ENCODE data around the gene TBC1D20.

The TBC1D20 gene

GRCh38 chr20:437787-438486 is 24.4 kb downstream of the TBC1D20 start:
- TF ChIP-seq CTCF (conservative IDR thresholded peaks at IDR 0.05; ENCODE audit: low read depth, low read length): no peak
- H3K4me3 ChIP-seq (ENCODE audit: low read depth, low read length): no peak overlapping the region
- no peak for DNase-seq (ENCODE audit: low read depth)

- no peak for DNase-seq (ENCODE audit: low read depth)
- TF ChIP-seq CTCF (conservative IDR thresholded peaks at IDR 0.05; ENCODE audit: low read depth, low read length): no peak
- no peak overlapping the region for H3K4me3 ChIP-seq (ENCODE audit: low read depth, low read length)
Observed at GRCh38 chr20:436476-436875, 25.9 kb downstream of the TBC1D20 start.

- TF ChIP-seq CTCF (conservative IDR thresholded peaks at IDR 0.05; ENCODE audit: low read depth, low read length): no peak
- DNase-seq (ENCODE audit: low read depth): no peak
- H3K4me3 ChIP-seq (ENCODE audit: low read depth, low read length): no peak overlapping the region
Observed at GRCh38 chr20:435558-435957, 26.8 kb downstream of the TBC1D20 start.

GRCh38 chr20:434661-435419 is 27.5 kb downstream of the TBC1D20 start:
- no peak for DNase-seq (ENCODE audit: low read depth)
- H3K4me3 ChIP-seq (ENCODE audit: low read depth, low read length): no peak overlapping the region
- TF ChIP-seq CTCF (conservative IDR thresholded peaks at IDR 0.05; ENCODE audit: low read depth, low read length): no peak

GRCh38 chr20:434221-434620 is 28.1 kb downstream of the TBC1D20 start:
- no peak overlapping the region for H3K4me3 ChIP-seq (ENCODE audit: low read depth, low read length)
- DNase-seq (ENCODE audit: low read depth): no peak
- no peak for TF ChIP-seq CTCF (conservative IDR thresholded peaks at IDR 0.05; ENCODE audit: low read depth, low read length)

GRCh38 chr20:433300-433975 is 28.9 kb downstream of the TBC1D20 start:
- H3K4me3 ChIP-seq (ENCODE audit: low read depth, low read length): no peak overlapping the region
- peak; percentile 29 for DNase-seq (ENCODE audit: low read depth)
- TF ChIP-seq CTCF (conservative IDR thresholded peaks at IDR 0.05; ENCODE audit: low read depth, low read length): no peak

Measured in choroid plexus epithelial cell (primary cell).